SK-N-SH (cell line): Measurements from ENCODE around the gene FGF7. TPM values are rescaled to one million over a fixed set of nuclear protein-coding genes. Genes with fewer than 3 reads are reported as not detected.

Source experiments
- CTCF ChIA-PET: fragments of 300-600, 350-600 bp; formaldehyde crosslinking; extraction: SDS; loops from one replicate; lab custom pipeline; 2021; lab: Yijun Ruan, JAX
- POLR2A ChIA-PET: fragments of 350-600 bp; sonication (Branson Sonifier 250); formaldehyde crosslinking; extraction: SDS; loops from one replicate; lab custom pipeline; 2020; ENCODE audit warnings: antibody characterized with exemption, inconsistent platforms; lab: Yijun Ruan, JAX
- DNase-seq: peaks from one replicate; pipeline ENCODE4 v3.0.0; 2012
- H2AFZ ChIP-seq: fragments of 200-600 bp; sonication (generic); 2 replicates; pipeline ENCODE4 v1.8.1; 2016; ENCODE audit warnings: antibody characterized with exemption, mild to moderate bottlenecking, low read depth
- H3F3A ChIP-seq: fragments of 200-600 bp; sonication (generic); replicated peaks from 2 replicates; pipeline ENCODE3; 2016; ENCODE audit warnings: antibody characterized with exemption, mild to moderate bottlenecking; ENCODE audit not compliant: insufficient read depth
- H3K27ac ChIP-seq, 2 experiments: fragments of 200-500 bp in 1 of 2; fragments of 200-600 bp in 1 of 2; sonication (Bioruptor generic) in 1 of 2; sonication (generic), shearing (Covaris generic) in 1 of 2; 2 replicates each; pipeline versions ENCODE4 v1.5.1 to v1.6.1; 2014 to 2016; ENCODE audit warnings: low read depth in 2 of 2, inconsistent platforms in 1 of 2, low read length in 1 of 2, mild to moderate bottlenecking in 1 of 2, mixed read lengths in 1 of 2
- H3K27me3 ChIP-seq: fragments of 200-600 bp; sonication (generic), shearing (Covaris generic); 2 replicates; pipeline ENCODE4 v1.6.1; 2016; ENCODE audit warnings: mixed run types; ENCODE audit not compliant: insufficient read depth
- H3K36me3 ChIP-seq, 2 experiments: fragments of 200-500 bp in 1 of 2; fragments of 200-600 bp in 1 of 2; sonication (Bioruptor generic) in 1 of 2; sonication (generic) in 1 of 2; replicated peaks in 1 of 2; 2 replicates each; pipeline versions ENCODE3 to v1.5.1; 2014 to 2016; ENCODE audit warnings: low read length in 1 of 2, mild to moderate bottlenecking in 1 of 2; ENCODE audit not compliant: insufficient read depth in 2 of 2, control insufficient read depth in 1 of 2
- H3K4me1 ChIP-seq, 2 experiments: fragments of 200-500 bp in 1 of 2; fragments of 200-600 bp in 1 of 2; sonication (Bioruptor generic) in 1 of 2; sonication (generic), shearing (Covaris generic) in 1 of 2; 2 replicates each; pipeline versions ENCODE4 v1.5.1 to v1.6.1; 2014 to 2016; ENCODE audit warnings: low read depth in 1 of 2, low read length in 1 of 2, mixed run types in 1 of 2; ENCODE audit not compliant: insufficient read depth in 2 of 2, control insufficient read depth in 1 of 2
- H3K4me2 ChIP-seq: fragments of 200-600 bp; sonication (generic), shearing (Covaris generic); 2 replicates; pipeline ENCODE4 v1.6.1; 2017; ENCODE audit warnings: mixed run types
- H3K4me3 ChIP-seq, 2 experiments: fragments of 200-500 bp in 1 of 2; fragments of 200-600 bp in 1 of 2; sonication (Bioruptor generic) in 1 of 2; sonication (generic), shearing (Covaris generic) in 1 of 2; 2 replicates each; pipeline versions ENCODE4 v1.5.1 to v1.8.1; 2014 to 2016; ENCODE audit warnings: low read depth in 2 of 2, inconsistent platforms in 1 of 2, low read length in 1 of 2, mild to moderate bottlenecking in 1 of 2, mixed read lengths in 1 of 2, moderate library complexity in 1 of 2
- H3K79me2 ChIP-seq: fragments of 200-600 bp; sonication (generic); 2 replicates; pipeline ENCODE4 v1.8.1; 2017; ENCODE audit warnings: mild to moderate bottlenecking; ENCODE audit not compliant: insufficient read depth
- H3K9ac ChIP-seq: fragments of 200-600 bp; sonication (generic); 2 replicates; pipeline ENCODE4 v1.6.1; 2017; ENCODE audit warnings: mixed run types
- H3K9me2 ChIP-seq: fragments of 200-600 bp; sonication (generic); 2 replicates; pipeline ENCODE4 v1.6.1; 2017; ENCODE audit warnings: mixed run types
- H3K9me3 ChIP-seq: fragments of 200-600 bp; sonication (generic); 2 replicates; pipeline ENCODE4 v1.6.1; 2017; ENCODE audit warnings: mixed run types, mild to moderate bottlenecking, moderate library complexity
- H4K20me1 ChIP-seq: fragments of 200-600 bp; sonication (generic); 2 replicates; pipeline ENCODE4 v1.6.1; 2017; ENCODE audit warnings: mild to moderate bottlenecking, mixed run types; ENCODE audit not compliant: insufficient read depth
- CHD2 ChIP-seq: fragments of 150-350 bp; IDR thresholded peaks from 2 replicates; pipeline ENCODE4 v1.6.1; 2018; ENCODE audit warnings: low read length; ENCODE audit not compliant: partially characterized antibody
- FOSL2 ChIP-seq: IDR thresholded peaks from 2 replicates; pipeline ENCODE4 v1.4.0; 2012; ENCODE audit warnings: low read depth, mild to moderate bottlenecking, moderate library complexity, borderline replicate concordance
- GATA2 ChIP-seq: sonication (generic); formaldehyde crosslinking; IDR thresholded peaks from 2 replicates; pipeline ENCODE4 v1.5.0; 2020; ENCODE audit warnings: mild to moderate bottlenecking, missing genetic modification reagents
- MEF2A ChIP-seq: IDR thresholded peaks from 2 replicates; pipeline ENCODE4 v1.4.0; 2012; ENCODE audit warnings: low read depth, borderline replicate concordance
- MXI1 ChIP-seq: IDR thresholded peaks from 2 replicates; pipeline ENCODE4 v1.6.1; 2012; ENCODE audit warnings: mild to moderate bottlenecking, low read depth, low read length, improper control_type of control experiment
- RXRA ChIP-seq: IDR thresholded peaks from 2 replicates; pipeline ENCODE4 v1.4.0; 2012; ENCODE audit warnings: low read depth, mild to moderate bottlenecking, borderline replicate concordance
- SIN3A ChIP-seq: IDR thresholded peaks from 2 replicates; pipeline ENCODE4 v1.6.1; 2012; ENCODE audit warnings: low read depth, mild to moderate bottlenecking, low read length, moderate library complexity, borderline replicate concordance
- TCF12 ChIP-seq: IDR thresholded peaks from 2 replicates; pipeline ENCODE4 v1.4.0; 2012
- TEAD4 ChIP-seq: IDR thresholded peaks from 2 replicates; pipeline ENCODE4 v1.4.0; 2012; ENCODE audit warnings: mild to moderate bottlenecking, borderline replicate concordance; ENCODE audit not compliant: insufficient read depth
- USF2 ChIP-seq: fragments of 150-350 bp; IDR thresholded peaks from 2 replicates; pipeline ENCODE4 v1.6.1; 2017; ENCODE audit warnings: antibody characterized with exemption, low read length, low read depth, borderline replicate concordance
- YY1 ChIP-seq: IDR thresholded peaks from 2 replicates; pipeline ENCODE4 v1.4.0; 2012; ENCODE audit warnings: low read depth, mild to moderate bottlenecking
- polyA plus RNA-seq, 3 experiments: library from polyadenylated mRNA; depleted of rRNA; stranded (reverse); fragments of >200 nt; gene quantifications; 2 replicates each; pipeline ENCODE4 v1.2.3, GENCODE V29; 2012
- TF ChIP-seq, protein P1 (sequence below): IDR thresholded peaks from 2 replicates; pipeline ENCODE4 v1.4.0; 2012; ENCODE audit warnings: low read depth, borderline replicate concordance
- TF ChIP-seq, protein P2 (sequence below): IDR thresholded peaks from 2 replicates; pipeline ENCODE4 v1.4.0; 2012; ENCODE audit warnings: low read depth
- TF ChIP-seq, protein P3 (sequence below): fragments of 150-350 bp; IDR thresholded peaks from 2 replicates; pipeline ENCODE4 v1.6.1; 2016; ENCODE audit warnings: mild to moderate bottlenecking, low read depth, low read length
- TF ChIP-seq, protein P4 (sequence below): IDR thresholded peaks from 2 replicates; pipeline ENCODE4 v1.6.1; 2012; ENCODE audit warnings: mild to moderate bottlenecking, low read depth, low read length, moderate library complexity
- TF ChIP-seq, protein P5 (sequence below): fragments of 200-600 bp; sonication (generic); IDR thresholded peaks from 2 replicates; pipeline ENCODE4 v1.6.1; 2017; ENCODE audit warnings: antibody characterized with exemption, mild to moderate bottlenecking, moderate library complexity
- TF ChIP-seq, protein P6 (sequence below): IDR thresholded peaks from 2 replicates; pipeline ENCODE4 v1.4.0; 2012; ENCODE audit warnings: low read depth, borderline replicate concordance

Gene FGF7
- polyA plus RNA-seq, 1 of the 3 experiments (the other 2 are of a cell fraction), result 0.25 TPM

DNA sequence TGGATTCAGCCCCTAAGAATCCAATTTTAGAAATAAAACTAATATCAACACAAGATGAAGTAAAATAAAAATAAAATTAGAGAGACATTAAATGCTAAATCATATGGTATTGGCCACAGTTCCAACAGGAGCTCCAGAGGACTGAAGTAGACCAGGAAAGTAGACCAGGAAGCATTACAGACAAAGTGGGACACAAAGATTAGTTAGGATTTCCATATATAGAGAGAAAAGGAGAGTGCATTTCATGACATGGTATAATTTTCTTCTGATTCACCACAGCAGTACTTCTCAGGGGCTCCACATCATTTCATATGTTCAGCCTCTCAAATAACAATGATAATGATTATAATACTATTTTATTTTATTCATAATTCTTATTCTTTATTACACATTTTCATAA lies 18.3 kb downstream of the FGF7 start:
- no peaks in the 10 kb centered on the region for H3K36me3 ChIP-seq
- no peak overlapping the region for H3K4me2 ChIP-seq
- no peaks in the 10 kb centered on the region for H3K79me2 ChIP-seq
- no peak for DNase-seq
- H3K9ac ChIP-seq, result no peak overlapping the region
- TF ChIP-seq, protein P1, sequence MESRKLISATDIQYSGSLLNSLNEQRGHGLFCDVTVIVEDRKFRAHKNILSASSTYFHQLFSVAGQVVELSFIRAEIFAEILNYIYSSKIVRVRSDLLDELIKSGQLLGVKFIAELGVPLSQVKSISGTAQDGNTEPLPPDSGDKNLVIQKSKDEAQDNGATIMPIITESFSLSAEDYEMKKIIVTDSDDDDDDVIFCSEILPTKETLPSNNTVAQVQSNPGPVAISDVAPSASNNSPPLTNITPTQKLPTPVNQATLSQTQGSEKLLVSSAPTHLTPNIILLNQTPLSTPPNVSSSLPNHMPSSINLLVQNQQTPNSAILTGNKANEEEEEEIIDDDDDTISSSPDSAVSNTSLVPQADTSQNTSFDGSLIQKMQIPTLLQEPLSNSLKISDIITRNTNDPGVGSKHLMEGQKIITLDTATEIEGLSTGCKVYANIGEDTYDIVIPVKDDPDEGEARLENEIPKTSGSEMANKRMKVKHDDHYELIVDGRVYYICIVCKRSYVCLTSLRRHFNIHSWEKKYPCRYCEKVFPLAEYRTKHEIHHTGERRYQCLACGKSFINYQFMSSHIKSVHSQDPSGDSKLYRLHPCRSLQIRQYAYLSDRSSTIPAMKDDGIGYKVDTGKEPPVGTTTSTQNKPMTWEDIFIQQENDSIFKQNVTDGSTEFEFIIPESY, result no peak
- no peak for TF ChIP-seq TEAD4
- TF ChIP-seq SIN3A, result no peak
- TF ChIP-seq CHD2, result no peak
- no peak for TF ChIP-seq FOSL2
- TF ChIP-seq, protein P2, sequence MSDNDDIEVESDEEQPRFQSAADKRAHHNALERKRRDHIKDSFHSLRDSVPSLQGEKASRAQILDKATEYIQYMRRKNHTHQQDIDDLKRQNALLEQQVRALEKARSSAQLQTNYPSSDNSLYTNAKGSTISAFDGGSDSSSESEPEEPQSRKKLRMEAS, result no peak
- no peak for TF ChIP-seq USF2
- TF ChIP-seq, protein P3, sequence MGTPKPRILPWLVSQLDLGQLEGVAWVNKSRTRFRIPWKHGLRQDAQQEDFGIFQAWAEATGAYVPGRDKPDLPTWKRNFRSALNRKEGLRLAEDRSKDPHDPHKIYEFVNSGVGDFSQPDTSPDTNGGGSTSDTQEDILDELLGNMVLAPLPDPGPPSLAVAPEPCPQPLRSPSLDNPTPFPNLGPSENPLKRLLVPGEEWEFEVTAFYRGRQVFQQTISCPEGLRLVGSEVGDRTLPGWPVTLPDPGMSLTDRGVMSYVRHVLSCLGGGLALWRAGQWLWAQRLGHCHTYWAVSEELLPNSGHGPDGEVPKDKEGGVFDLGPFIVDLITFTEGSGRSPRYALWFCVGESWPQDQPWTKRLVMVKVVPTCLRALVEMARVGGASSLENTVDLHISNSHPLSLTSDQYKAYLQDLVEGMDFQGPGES, result no peak
- TF ChIP-seq, protein P4, sequence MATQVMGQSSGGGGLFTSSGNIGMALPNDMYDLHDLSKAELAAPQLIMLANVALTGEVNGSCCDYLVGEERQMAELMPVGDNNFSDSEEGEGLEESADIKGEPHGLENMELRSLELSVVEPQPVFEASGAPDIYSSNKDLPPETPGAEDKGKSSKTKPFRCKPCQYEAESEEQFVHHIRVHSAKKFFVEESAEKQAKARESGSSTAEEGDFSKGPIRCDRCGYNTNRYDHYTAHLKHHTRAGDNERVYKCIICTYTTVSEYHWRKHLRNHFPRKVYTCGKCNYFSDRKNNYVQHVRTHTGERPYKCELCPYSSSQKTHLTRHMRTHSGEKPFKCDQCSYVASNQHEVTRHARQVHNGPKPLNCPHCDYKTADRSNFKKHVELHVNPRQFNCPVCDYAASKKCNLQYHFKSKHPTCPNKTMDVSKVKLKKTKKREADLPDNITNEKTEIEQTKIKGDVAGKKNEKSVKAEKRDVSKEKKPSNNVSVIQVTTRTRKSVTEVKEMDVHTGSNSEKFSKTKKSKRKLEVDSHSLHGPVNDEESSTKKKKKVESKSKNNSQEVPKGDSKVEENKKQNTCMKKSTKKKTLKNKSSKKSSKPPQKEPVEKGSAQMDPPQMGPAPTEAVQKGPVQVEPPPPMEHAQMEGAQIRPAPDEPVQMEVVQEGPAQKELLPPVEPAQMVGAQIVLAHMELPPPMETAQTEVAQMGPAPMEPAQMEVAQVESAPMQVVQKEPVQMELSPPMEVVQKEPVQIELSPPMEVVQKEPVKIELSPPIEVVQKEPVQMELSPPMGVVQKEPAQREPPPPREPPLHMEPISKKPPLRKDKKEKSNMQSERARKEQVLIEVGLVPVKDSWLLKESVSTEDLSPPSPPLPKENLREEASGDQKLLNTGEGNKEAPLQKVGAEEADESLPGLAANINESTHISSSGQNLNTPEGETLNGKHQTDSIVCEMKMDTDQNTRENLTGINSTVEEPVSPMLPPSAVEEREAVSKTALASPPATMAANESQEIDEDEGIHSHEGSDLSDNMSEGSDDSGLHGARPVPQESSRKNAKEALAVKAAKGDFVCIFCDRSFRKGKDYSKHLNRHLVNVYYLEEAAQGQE, result no peak
- TF ChIP-seq YY1, result no peak
- TF ChIP-seq TCF12, result no peak
- no peak for TF ChIP-seq GATA2 (CRISPR knock-in tag)
- no peak for TF ChIP-seq RXRA
- TF ChIP-seq, protein P5, sequence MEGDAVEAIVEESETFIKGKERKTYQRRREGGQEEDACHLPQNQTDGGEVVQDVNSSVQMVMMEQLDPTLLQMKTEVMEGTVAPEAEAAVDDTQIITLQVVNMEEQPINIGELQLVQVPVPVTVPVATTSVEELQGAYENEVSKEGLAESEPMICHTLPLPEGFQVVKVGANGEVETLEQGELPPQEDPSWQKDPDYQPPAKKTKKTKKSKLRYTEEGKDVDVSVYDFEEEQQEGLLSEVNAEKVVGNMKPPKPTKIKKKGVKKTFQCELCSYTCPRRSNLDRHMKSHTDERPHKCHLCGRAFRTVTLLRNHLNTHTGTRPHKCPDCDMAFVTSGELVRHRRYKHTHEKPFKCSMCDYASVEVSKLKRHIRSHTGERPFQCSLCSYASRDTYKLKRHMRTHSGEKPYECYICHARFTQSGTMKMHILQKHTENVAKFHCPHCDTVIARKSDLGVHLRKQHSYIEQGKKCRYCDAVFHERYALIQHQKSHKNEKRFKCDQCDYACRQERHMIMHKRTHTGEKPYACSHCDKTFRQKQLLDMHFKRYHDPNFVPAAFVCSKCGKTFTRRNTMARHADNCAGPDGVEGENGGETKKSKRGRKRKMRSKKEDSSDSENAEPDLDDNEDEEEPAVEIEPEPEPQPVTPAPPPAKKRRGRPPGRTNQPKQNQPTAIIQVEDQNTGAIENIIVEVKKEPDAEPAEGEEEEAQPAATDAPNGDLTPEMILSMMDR, result no peak
- no peak for TF ChIP-seq MXI1
- no peak for TF ChIP-seq MEF2A
- TF ChIP-seq, protein P6, sequence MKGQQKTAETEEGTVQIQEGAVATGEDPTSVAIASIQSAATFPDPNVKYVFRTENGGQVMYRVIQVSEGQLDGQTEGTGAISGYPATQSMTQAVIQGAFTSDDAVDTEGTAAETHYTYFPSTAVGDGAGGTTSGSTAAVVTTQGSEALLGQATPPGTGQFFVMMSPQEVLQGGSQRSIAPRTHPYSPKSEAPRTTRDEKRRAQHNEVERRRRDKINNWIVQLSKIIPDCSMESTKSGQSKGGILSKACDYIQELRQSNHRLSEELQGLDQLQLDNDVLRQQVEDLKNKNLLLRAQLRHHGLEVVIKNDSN, result no peak
- no peaks in the 10 kb centered on the region for H3F3A ChIP-seq
- ChIA-PET POLR2A (no interaction called here), CTCF (interaction anchor here (1.4 kb wide), 1 partner anchor 8 kb away, joined by 3 read pairs; no protein-coding TSS in a partner anchor)
- no peaks in the 10 kb centered on the region for H3K9me2 ChIP-seq
- no peak overlapping the region for H3K4me3 ChIP-seq
- no peaks in the 10 kb centered on the region for H4K20me1 ChIP-seq
- H3K4me1 ChIP-seq, result no peaks in the 10 kb centered on the region
- H3K27ac ChIP-seq, result no peak overlapping the region
- no peaks in the 10 kb centered on the region for H3K27me3 ChIP-seq
- H3K9me3 ChIP-seq, result no peaks in the 10 kb centered on the region
- no peak overlapping the region for H2AFZ ChIP-seq
